WTC11 (cell line): Measurements from ENCODE around the gene PACS1. TPM values are rescaled to one million over a fixed set of nuclear protein-coding genes. Genes with fewer than 3 reads are reported as not detected.

Source experiments
- ATAC-seq: fragments of 200-7000 bp; cut with Tn5 transposase; 2 replicates; pipeline ENCODE4 v1.10.0; 2021; ENCODE audit warnings: mild to moderate bottlenecking, moderate library complexity
- CTCF ChIA-PET: fragments of 300-600 bp; sonication (Branson Sonifier 250); formaldehyde crosslinking; loops from one replicate; lab custom pipeline; 2021; ENCODE audit warnings: antibody characterized with exemption; lab: Charles Lee
- POLR2A ChIA-PET: fragments of 350-600 bp; sonication (Branson Sonifier 250); formaldehyde crosslinking; loops from one replicate; lab custom pipeline; 2021; ENCODE audit warnings: antibody characterized with exemption; lab: Charles Lee
- DNase-seq: peaks from one replicate; pipeline ENCODE4 v3.0.0; 2021; ENCODE audit warnings: low spot score
- H3K27ac Mint-ChIP-seq: 2 replicates; pipeline ENCODE4 v1.8.0; 2021; ENCODE audit warnings: mixed read lengths
- H3K27me3 Mint-ChIP-seq: 2 replicates; pipeline ENCODE4 v1.8.0; 2021; ENCODE audit warnings: low read depth, mild to moderate bottlenecking, moderate library complexity, mixed read lengths
- H3K36me3 Mint-ChIP-seq: 2 replicates; pipeline ENCODE4 v1.8.0; 2021; ENCODE audit warnings: mixed read lengths
- H3K4me1 Mint-ChIP-seq: 2 replicates; pipeline ENCODE4 v1.8.0; 2022; ENCODE audit warnings: mixed read lengths
- H3K4me3 Mint-ChIP-seq: 2 replicates; pipeline ENCODE4 v1.8.0; 2021; ENCODE audit warnings: mild to moderate bottlenecking, moderate library complexity, mixed read lengths
- H3K9me3 Mint-ChIP-seq: 2 replicates; pipeline ENCODE4 v1.8.0; 2021; ENCODE audit warnings: mixed read lengths
- ATF1 ChIP-seq: sonication (generic); formaldehyde crosslinking; IDR thresholded peaks from 2 replicates; pipeline ENCODE4 v1.8.1; 2023; ENCODE audit warnings: mild to moderate bottlenecking, moderate library complexity, missing genetic modification reagents
- ATF3 ChIP-seq: sonication (generic); formaldehyde crosslinking; conservative IDR thresholded peaks from 2 replicates; pipeline ENCODE4 v1.8.1; 2022; ENCODE audit warnings: mild to moderate bottlenecking, missing genetic modification reagents
- CBFB ChIP-seq: sonication (generic); formaldehyde crosslinking; IDR thresholded peaks from 2 replicates; pipeline ENCODE4 v1.8.1; 2022; ENCODE audit warnings: mild to moderate bottlenecking, low read depth, missing genetic modification reagents
- E2F1 ChIP-seq: sonication (generic); formaldehyde crosslinking; IDR thresholded peaks from 2 replicates; pipeline ENCODE4 v1.8.0; 2022; ENCODE audit warnings: mild to moderate bottlenecking, missing genetic modification reagents
- E2F5 ChIP-seq: sonication (generic); formaldehyde crosslinking; IDR thresholded peaks from 2 replicates; pipeline ENCODE4 v1.8.1; 2022; ENCODE audit warnings: mild to moderate bottlenecking, moderate library complexity, missing genetic modification reagents
- ELF4 ChIP-seq: sonication (generic); formaldehyde crosslinking; IDR thresholded peaks from 2 replicates; pipeline ENCODE4 v1.8.1; 2022; ENCODE audit warnings: low read depth, mild to moderate bottlenecking, moderate library complexity, missing genetic modification reagents
- ESRRA ChIP-seq: sonication (generic); formaldehyde crosslinking; IDR thresholded peaks from 2 replicates; pipeline ENCODE4 v1.8.1; 2022; ENCODE audit warnings: mild to moderate bottlenecking, missing genetic modification reagents, borderline replicate concordance
- HMGA2 ChIP-seq: fragments of 250-450 bp; sonication (Bioruptor Pico); IDR thresholded peaks from 2 replicates; pipeline ENCODE4 v1.4.0; 2021; ENCODE audit warnings: mild to moderate bottlenecking, moderate library complexity
- JAZF1 ChIP-seq: fragments of 250-450 bp; sonication (Bioruptor Pico); IDR thresholded peaks from 2 replicates; pipeline ENCODE4 v1.9.0; 2021; ENCODE audit warnings: moderate library complexity, mild to moderate bottlenecking, inconsistent platforms
- NFE2L1 ChIP-seq: sonication (generic); formaldehyde crosslinking; IDR thresholded peaks from 2 replicates; pipeline ENCODE4 v1.8.1; 2023; ENCODE audit warnings: missing genetic modification reagents
- NFYB ChIP-seq: sonication (generic); formaldehyde crosslinking; conservative IDR thresholded peaks from 2 replicates; pipeline ENCODE4 v1.8.0; 2022; ENCODE audit warnings: low read depth, missing genetic modification reagents
- NR1H2 ChIP-seq: sonication (generic); formaldehyde crosslinking; IDR thresholded peaks from 2 replicates; pipeline ENCODE4 v1.9.0; 2021; ENCODE audit warnings: mild to moderate bottlenecking, moderate library complexity, missing genetic modification reagents
- NR2C2 ChIP-seq: sonication (generic); formaldehyde crosslinking; IDR thresholded peaks from 2 replicates; pipeline ENCODE4 v1.8.0; 2022; ENCODE audit warnings: mild to moderate bottlenecking, missing genetic modification reagents
- PREB ChIP-seq: sonication (generic); formaldehyde crosslinking; IDR thresholded peaks from 2 replicates; pipeline ENCODE4 v1.8.1; 2022; ENCODE audit warnings: mild to moderate bottlenecking, missing genetic modification reagents, moderate library complexity, borderline replicate concordance
- PRRX2 ChIP-seq: fragments of 250-450 bp; sonication (Bioruptor Pico); IDR thresholded peaks from 2 replicates; pipeline ENCODE4 v1.8.0; 2021; ENCODE audit warnings: mild to moderate bottlenecking
- RELA ChIP-seq: sonication (generic); formaldehyde crosslinking; IDR thresholded peaks from 2 replicates; pipeline ENCODE4 v1.8.1; 2022; ENCODE audit warnings: missing genetic modification reagents, mild to moderate bottlenecking, borderline replicate concordance
- RORB ChIP-seq: fragments of 250-450 bp; sonication (Bioruptor Pico); IDR thresholded peaks from 2 replicates; pipeline ENCODE4 v1.9.0; 2021; ENCODE audit warnings: mild to moderate bottlenecking
- SMAD4 ChIP-seq: sonication (generic); formaldehyde crosslinking; IDR thresholded peaks from 2 replicates; pipeline ENCODE4 v1.8.0; 2022; ENCODE audit warnings: mild to moderate bottlenecking, missing genetic modification reagents
- TEAD1 ChIP-seq: sonication (generic); formaldehyde crosslinking; IDR thresholded peaks from 2 replicates; pipeline ENCODE4 v1.8.0; 2022; ENCODE audit warnings: mild to moderate bottlenecking, missing genetic modification reagents
- TEAD4 ChIP-seq: sonication (generic); formaldehyde crosslinking; IDR thresholded peaks from 2 replicates; pipeline ENCODE4 v1.8.0; 2022; ENCODE audit warnings: mild to moderate bottlenecking, missing genetic modification reagents
- ZBTB43 ChIP-seq: sonication (generic); formaldehyde crosslinking; IDR thresholded peaks from 2 replicates; pipeline ENCODE4 v1.8.1; 2023; ENCODE audit warnings: mild to moderate bottlenecking, missing genetic modification reagents
- ZMAT4 ChIP-seq: fragments of 250-450 bp; sonication (Bioruptor Pico); IDR thresholded peaks from 2 replicates; pipeline ENCODE4 v1.9.0; 2021; ENCODE audit warnings: mild to moderate bottlenecking
- ZNF121 ChIP-seq: sonication (generic); formaldehyde crosslinking; IDR thresholded peaks from 2 replicates; pipeline ENCODE4 v1.8.0; 2023; ENCODE audit warnings: missing genetic modification reagents
- ZNF396 ChIP-seq: fragments of 250-450 bp; sonication (Bioruptor Pico); IDR thresholded peaks from 2 replicates; pipeline ENCODE4 v1.8.0; 2021; ENCODE audit warnings: mild to moderate bottlenecking, moderate library complexity, borderline replicate concordance
- ZNF532 ChIP-seq: fragments of 250-450 bp; sonication (Bioruptor Pico); IDR thresholded peaks from 2 replicates; pipeline ENCODE4 v1.9.0; 2021; ENCODE audit warnings: mild to moderate bottlenecking, borderline replicate concordance
- total RNA-seq: library from RNA; stranded (reverse); gene quantifications from 3 replicates; pipeline ENCODE4 v1.2.3, GENCODE V29; 2021

PACS1 gene
- total RNA-seq, 1 experiment from 2014 or later, result 34.8 TPM

- TF ChIP-seq NFE2L1 (CRISPR knock-in tag) (no peak), ZNF396 (CRISPR knock-in tag) (no peak), TEAD4 (CRISPR knock-in tag) (no peak), ZNF532 (no peak), ESRRA (CRISPR knock-in tag) (no peak), ZMAT4 (CRISPR knock-in tag) (no peak), PREB (no peak), NR2C2 (no peak; the same call in 1 of the 2 replicates), CBFB (CRISPR knock-in tag) (peak; percentile 73; the same call in 1 of the 2 replicates), NR1H2 (no peak), NFYB (CRISPR knock-in tag) (peak; percentile 69)
- TF ChIP-seq, all 79 proteins: peak for 15
Observed at GRCh38 chr11:66051766-66052663, 18.1 kb upstream of the PACS1 start, which contains the start of gene SF3B2 (continued).

GRCh38 chr11:66052664-66052982 lies 17.4 kb upstream of the PACS1 start:
- POLR2A ChIA-PET, result interaction anchor here (0.8 to 1.3 kb wide), 2 partner anchors 170 to 193 kb away, joined by 3 to 8 read pairs; partner anchors contain the start of gene MUS81
- CTCF ChIA-PET, result interaction anchor here (1.0 to 4.2 kb wide), 5 partner anchors 17 to 482 kb away, joined by 3 to 35 read pairs (median 3); partner anchors contain the start of genes PACS1, RAB1B and ZNRD2
- H3K27ac Mint-ChIP-seq, result peak overlapping the region; percentile 98
- H3K9me3 Mint-ChIP-seq, result no peaks in the 10 kb centered on the region
- ATAC-seq (no peak), DNase-seq (no peak)
- H3K36me3 Mint-ChIP-seq, result peaks cover 38% of the 10 kb centered on the region
- no peaks in the 10 kb centered on the region for H3K27me3 Mint-ChIP-seq
- H3K4me3 Mint-ChIP-seq, result peak overlapping the region; percentile 100
- TF ChIP-seq ZBTB43 (CRISPR knock-in tag), result no peak
- TF ChIP-seq ELF4 (CRISPR knock-in tag), result no peak
- TF ChIP-seq HMGA2, result no peak
- no peak for TF ChIP-seq TEAD4 (CRISPR knock-in tag)
- TF ChIP-seq ZNF121 (CRISPR knock-in tag), result no peak
- peaks cover 35% of the 10 kb centered on the region for H3K4me1 Mint-ChIP-seq

GRCh38 chr11:66055021-66055420 lies 15.1 kb upstream of the PACS1 start:
- no peak overlapping the region for H3K27ac Mint-ChIP-seq
- peaks cover 21% of the 10 kb centered on the region for H3K4me1 Mint-ChIP-seq
- H3K4me3 Mint-ChIP-seq, result no peak overlapping the region
- no peak for DNase-seq
- no peak for ATAC-seq
- POLR2A ChIA-PET, result no interaction called here
- H3K9me3 Mint-ChIP-seq, result no peaks in the 10 kb centered on the region
- H3K36me3 Mint-ChIP-seq, result peaks cover 60% of the 10 kb centered on the region
- H3K27me3 Mint-ChIP-seq, result no peaks in the 10 kb centered on the region
- CTCF ChIA-PET, result no interaction called here
- no peak for TF ChIP-seq RELA
- TF ChIP-seq E2F5 (CRISPR knock-in tag), result no peak
- no peak for TF ChIP-seq JAZF1 (CRISPR knock-in tag)
- no peak for TF ChIP-seq NFE2L1 (CRISPR knock-in tag)
- TF ChIP-seq RORB (CRISPR knock-in tag), result no peak
- TF ChIP-seq ATF1 (CRISPR knock-in tag), result no peak
- TF ChIP-seq ATF3, result no peak
- TF ChIP-seq ELF4 (CRISPR knock-in tag), result no peak
- TF ChIP-seq E2F1 (CRISPR knock-in tag), result no peak
- no peak for TF ChIP-seq TEAD1 (CRISPR knock-in tag)
- no peak for TF ChIP-seq SMAD4
- no peak for TF ChIP-seq PRRX2 (CRISPR knock-in tag)
